DMS53 treated with DMSO at 0.1 percent for 48 hours (cell line): ENCODE data around the gene MICU1.
A peak's percentile ranks its signal among the peaks of the same experiment; 100 is the strongest.
"Not testable (repeated sequence)": the region's sequence is repeated elsewhere in the genome, so short reads cannot be mapped to it uniquely, and the experiment has no call there.

ENCODE experiments used
- DNase-seq: peaks from one replicate; lab custom pipeline; 2025; ENCODE audit not compliant: unreplicated experiment; lab: John Stamatoyannopoulos, UW

The MICU1 gene

GRCh38 chr10:72508033-72508432, 117.8 kb downstream of the MICU1 start:
- DNase-seq, result no peak

GRCh38 chr10:72506474-72506873, 119.4 kb downstream of the MICU1 start:
- DNase-seq, result no peak

GRCh38 chr10:72505435-72505834, 120.4 kb downstream of the MICU1 start:
- DNase-seq, result no peak

GRCh38 chr10:72503694-72504438, 122.0 kb downstream of the MICU1 start:
- no peak for DNase-seq

- DNase-seq, result no peak
Measured at GRCh38 chr10:72503241-72503640, 122.6 kb downstream of the MICU1 start.

DNA sequence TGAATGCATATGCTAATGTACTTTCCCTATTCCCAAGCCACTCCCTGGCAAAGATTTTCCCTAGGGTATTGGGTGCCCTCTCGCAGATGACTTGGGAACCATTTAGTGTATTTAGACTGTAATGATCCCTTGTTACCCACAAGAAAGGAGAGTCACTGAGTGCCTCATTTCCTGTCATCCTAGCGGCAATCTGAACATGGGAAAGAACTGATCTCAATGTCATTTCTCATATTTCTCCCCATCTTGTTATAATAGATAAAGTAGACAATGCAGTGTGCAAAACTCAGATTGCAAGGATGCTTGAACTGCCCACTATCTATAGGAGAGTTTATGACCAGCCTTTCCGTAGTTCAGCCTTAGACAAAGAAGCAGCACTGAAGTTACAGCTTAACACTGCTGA, 123.3 kb downstream of the MICU1 start:
- no peak for DNase-seq

DNA sequence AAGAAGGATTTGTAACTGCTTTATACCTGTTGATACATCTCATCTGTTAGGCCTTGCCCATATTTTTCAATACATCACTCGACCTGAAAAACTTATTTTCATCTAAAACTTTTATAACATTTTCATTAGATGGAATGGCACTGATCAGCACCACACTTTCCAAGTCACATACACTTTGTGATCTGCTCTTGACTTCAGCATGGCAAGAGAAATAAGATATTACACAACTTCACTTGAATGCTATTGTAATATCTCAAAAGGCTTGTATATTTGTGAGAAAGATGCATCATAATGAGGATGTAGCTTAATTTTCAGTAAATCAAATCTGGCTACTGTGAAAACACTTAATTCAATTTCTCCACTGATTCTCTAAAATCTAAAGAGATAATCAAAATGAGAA, 126.2 kb downstream of the MICU1 start:
- DNase-seq, result no peak

GRCh38 chr10:72490951-72491350, 134.9 kb downstream of the MICU1 start:
- DNase-seq, result no peak

- DNase-seq, result no peak
Measured at GRCh38 chr10:72487521-72487920, 138.4 kb downstream of the MICU1 start.

- no peak for DNase-seq
Measured at GRCh38 chr10:72487116-72487515, 138.8 kb downstream of the MICU1 start.

- DNase-seq, result no peak
Measured at GRCh38 chr10:72485701-72486100, 140.2 kb downstream of the MICU1 start.

DNA sequence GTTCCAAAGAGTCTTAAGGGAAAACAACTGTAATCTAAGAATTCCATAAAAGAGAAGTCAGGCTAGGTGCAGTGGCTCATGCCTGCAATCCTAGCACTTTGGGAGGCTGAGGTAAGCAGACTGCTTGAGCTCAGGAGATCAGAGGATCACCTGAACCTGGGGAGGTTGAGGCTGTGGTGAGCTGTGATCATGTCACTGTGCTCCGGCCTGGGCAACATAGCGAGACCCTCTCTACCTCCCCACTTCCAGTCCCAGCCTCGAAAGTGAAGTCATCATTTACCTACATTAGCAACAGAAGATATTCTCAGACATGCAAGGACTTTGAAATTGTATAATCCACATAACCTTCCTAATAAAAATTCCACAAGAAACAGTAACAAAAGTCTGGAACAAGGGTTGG, 141.4 kb downstream of the MICU1 start:
- DNase-seq, result no peak

DNA sequence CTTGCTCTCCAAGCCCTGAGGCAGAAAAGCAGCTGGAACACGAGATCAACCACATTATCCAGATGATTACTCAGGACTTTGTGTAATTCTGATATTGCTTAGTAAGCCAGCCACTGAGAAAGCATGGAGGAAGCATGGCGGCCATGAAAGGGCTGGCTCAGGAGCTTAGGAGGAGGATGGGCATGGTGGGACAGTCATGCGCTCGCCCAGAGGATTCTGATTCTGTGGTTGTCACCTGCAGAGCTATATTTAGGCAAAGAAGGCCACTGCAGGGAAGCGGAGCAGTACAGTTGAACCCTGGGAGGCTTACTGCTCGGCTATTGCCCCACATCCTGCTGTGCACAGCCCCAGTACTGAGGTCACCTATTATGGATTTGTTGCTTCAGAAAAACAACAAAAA, 142.4 kb downstream of the MICU1 start:
- DNase-seq, result no peak

DNA sequence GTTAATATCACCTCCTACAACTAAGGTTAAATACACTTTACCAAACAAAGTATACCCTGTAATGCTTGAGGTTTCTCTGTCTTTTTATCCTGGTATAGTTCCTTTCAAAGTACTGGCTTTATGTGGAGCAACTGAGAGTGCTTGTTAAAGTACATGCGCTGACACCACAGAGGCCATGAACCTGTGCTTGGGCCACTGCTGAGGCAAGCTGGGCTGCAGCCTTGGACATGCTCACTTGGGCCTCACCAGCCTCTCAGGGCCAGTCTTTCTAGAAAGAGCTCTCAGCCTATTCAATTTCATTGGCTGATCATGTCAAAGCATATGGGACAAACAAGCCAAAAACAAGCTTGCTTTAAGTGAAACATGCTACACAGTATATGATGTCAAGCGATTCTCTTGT, 145.0 kb downstream of the MICU1 start:
- DNase-seq, result no peak

DNA sequence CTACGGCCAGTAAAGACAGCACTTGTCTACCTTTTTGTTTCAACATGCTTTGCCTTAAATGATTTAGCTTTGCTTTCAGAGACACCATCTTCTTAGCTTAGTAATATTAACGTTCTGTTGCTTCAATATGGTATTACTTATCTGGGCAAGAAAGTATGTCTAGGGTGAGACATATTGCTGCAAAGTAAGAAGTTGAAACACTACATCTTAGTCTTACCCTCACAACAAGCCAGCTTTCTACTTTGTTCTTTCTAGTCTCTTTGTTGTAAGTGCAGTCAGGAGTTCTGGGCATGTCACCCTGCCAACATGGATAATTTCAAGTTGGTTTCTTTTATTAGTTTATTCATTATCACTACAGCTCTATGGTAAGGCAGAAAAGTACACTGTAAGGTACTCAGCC, 148.4 kb downstream of the MICU1 start:
- DNase-seq, result no peak

DNA sequence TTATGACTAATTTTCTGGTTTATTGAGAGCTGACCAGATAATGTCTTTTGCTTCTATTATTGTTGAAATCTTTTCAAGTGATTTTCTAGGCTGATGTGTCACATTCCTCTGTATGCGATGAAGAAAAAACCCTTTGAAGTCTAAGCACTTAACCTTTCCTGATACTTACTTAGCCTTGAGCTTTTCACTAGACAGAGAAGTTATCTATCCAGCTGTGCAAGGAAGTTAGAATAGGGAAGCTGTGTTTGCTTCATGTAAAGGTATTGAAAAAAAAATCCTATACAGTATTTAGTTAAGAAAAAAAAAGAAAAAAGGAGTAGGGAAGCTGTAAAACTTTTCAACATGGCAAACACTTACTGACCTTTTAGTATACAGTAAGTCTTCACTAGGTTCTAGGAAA, 153.6 kb downstream of the MICU1 start:
- DNase-seq, result no peak

DNA sequence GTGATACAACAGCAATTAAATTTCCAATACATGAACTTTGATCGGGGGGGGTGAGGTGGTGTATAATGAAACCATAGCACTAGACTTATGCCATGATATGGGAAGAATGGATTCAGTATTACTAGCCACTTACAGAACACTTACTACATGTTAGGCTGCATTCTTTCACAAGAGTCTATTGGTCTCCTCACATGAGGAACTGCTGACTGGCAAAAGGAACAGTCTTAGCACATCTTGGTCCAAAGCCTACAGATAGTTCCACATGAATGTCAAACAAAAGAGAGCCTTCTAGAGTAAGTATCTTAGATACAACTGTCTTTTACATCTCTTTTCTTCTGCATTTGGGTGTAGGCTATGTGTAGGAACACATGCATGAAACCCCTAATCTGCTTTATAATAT, 155.2 kb downstream of the MICU1 start:
- DNase-seq, result no peak

- not testable (repeated sequence) for DNase-seq
Measured at GRCh38 chr10:72467064-72467463, 158.8 kb downstream of the MICU1 start.

DNA sequence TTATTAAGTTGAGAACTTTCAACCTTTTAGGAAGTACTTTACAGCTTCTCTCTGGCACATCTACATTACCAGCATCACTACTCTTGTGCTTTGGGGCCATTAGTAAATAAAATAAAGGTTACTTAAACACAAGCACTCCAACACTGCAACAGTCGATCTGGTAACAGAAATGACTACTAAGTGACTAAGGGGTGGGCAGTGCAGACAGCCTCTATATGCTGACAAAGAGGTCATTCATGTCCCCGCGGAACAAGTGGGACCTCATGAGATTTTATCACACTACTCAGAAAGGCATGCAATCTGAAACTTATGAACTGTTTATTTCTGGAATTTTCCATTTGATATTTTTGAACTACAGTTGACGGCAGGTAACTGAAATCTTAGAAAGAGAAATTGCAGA, 159.9 kb downstream of the MICU1 start:
- no peak for DNase-seq

DNA sequence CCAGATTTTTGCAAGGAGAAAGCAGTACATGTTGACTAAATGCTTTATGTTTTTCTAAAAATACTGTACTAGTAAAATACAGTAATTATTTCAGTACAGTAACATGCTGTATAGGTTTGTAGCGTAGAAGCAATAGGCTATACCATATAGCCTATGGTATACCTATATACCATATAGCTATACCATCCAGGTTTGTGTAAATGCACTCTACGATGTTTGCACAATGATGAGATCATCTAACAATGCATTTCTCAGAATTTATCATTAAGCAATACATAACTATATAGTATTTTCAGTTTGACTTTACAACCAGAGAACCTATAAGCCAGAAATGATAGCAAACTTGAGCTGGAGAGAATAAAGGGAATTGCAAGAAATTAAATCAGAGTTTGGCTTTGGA, 161.4 kb downstream of the MICU1 start:
- DNase-seq, result no peak

GRCh38 chr10:72462261-72462660, 163.6 kb downstream of the MICU1 start:
- peak; percentile 59 for DNase-seq

DNA sequence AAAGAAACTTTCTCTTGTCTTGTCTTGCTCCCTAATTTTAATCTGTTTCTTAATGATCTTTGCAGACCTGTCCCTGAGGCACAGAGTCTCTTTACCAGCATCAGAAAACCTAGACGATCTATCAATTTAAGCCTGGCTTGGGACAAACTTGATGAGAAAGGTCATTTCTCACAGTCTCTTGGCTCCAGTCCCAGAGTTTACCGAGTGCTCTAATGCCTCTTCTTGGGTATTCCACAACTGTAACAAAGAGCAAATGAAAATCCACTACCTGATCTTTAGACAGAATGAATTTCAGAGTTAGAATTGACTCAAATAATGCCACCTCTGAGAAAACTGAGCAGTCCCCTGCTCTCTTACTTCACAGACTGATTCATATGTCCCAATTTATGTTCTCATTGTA, 164.8 kb downstream of the MICU1 start:
- no peak for DNase-seq

DNA sequence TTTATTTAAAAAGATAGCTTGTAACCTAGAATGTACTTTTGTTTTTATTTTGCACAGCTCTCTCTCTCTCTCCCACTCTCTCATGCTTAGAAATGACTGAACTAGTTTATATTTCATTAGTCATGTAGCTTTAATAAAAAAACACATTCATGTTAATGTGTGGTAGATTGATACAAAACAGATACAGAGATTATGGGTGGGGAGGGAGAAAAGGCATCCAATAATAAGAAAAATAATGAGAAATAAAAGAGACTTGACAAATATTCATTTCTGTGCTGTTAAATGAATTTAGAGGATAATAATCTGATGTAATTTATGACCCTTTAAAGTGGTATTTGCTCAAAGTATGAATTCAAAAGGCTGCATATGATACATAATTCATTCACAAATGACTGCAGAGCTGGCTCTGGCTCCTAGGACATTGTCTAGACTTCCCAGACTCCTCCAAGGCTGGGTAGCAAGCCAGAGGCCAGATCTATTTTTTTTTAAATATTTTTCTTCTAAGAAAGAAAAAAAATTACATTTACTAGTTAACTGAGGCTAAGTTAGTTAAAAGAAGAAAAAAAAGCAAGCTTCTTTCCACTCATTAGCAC, 165.5 kb downstream of the MICU1 start:
- DNase-seq, result no peak
